HepG2 (cell line): Measurements from ENCODE around the gene GRIK2. TPM values are rescaled to one million over a fixed set of nuclear protein-coding genes. Genes with fewer than 3 reads are reported as not detected.

Experiments
- ATAC-seq: fragments of 200-7000 bp; cut with Tn5 transposase; 3 replicates; pipeline ENCODE4 v1.9.1; 2020; ENCODE audit warnings: mild to moderate bottlenecking, moderate library complexity
- BruUV-seq: library from RNA; stranded (reverse); fragments of 400-500 nt; replicated peaks from 2 replicates; lab custom pipeline; 2021; lab: Mats Ljungman, UMichigan
- CTCF ChIA-PET: fragments of 300-600 bp; formaldehyde crosslinking; extraction: SDS; loops from one replicate; lab custom pipeline; 2021; ENCODE audit warnings: low total read pairs, inconsistent platforms, low intra/inter-chr PET ratio; lab: Yijun Ruan, JAX
- POLR2A ChIA-PET: fragments of 350-600 bp; sonication (Branson Sonifier 250); formaldehyde crosslinking; loops from one replicate; lab custom pipeline; 2020; ENCODE audit warnings: antibody characterized with exemption, inconsistent platforms; lab: Yijun Ruan, JAX
- DNase-seq: peaks from one replicate; pipeline ENCODE4 v3.0.0-alpha.2; 2015; ENCODE audit warnings: low spot score
- FAIRE-seq: peaks from 3 replicates; lab custom pipeline; 2011; peaks lifted over from hg19 to GRCh38; lab: Jason Lieb, UNC
- H2AFZ ChIP-seq: one replicate; pipeline ENCODE4 v1.6.1; 2011; ENCODE audit warnings: low read length, inconsistent platforms
- H3K27ac ChIP-seq: fragments of 300-600 bp; 3 replicates; pipeline ENCODE4 v1.8.0; 2011; ENCODE audit warnings: mixed run types, mild to moderate bottlenecking, mixed read lengths, low read length, inconsistent platforms; ENCODE audit not compliant: insufficient read depth; ENCODE audit errors: extremely low read length
- H3K27me3 ChIP-seq, 2 experiments: fragments of 200-600 bp in 1 of 2; 2 replicates in 1 of 2; 3 replicates in 1 of 2; pipeline versions ENCODE4 v1.6.0 to v1.8.0; 2011; ENCODE audit warnings: low read length in 2 of 2, mild to moderate bottlenecking in 2 of 2, moderate library complexity in 2 of 2, inconsistent platforms in 1 of 2; ENCODE audit not compliant: insufficient read depth in 2 of 2, control insufficient read depth in 1 of 2
- H3K36me3 ChIP-seq, 2 experiments: fragments of 200-600 bp in 1 of 2; replicated peaks in 1 of 2; 2 replicates in 1 of 2; 3 replicates in 1 of 2; pipeline versions ENCODE4 v1.5.1 to v1.8.0; 2011; ENCODE audit warnings: low read length in 2 of 2, inconsistent platforms in 1 of 2; ENCODE audit not compliant: insufficient read depth in 2 of 2, control insufficient read depth in 1 of 2
- H3K4me1 ChIP-seq: 2 replicates; pipeline ENCODE4 v1.5.1; 2012; ENCODE audit warnings: low read length, inconsistent platforms; ENCODE audit not compliant: insufficient read depth
- H3K4me2 ChIP-seq: 2 replicates; pipeline ENCODE4 v1.6.0; 2011; ENCODE audit warnings: low read depth, low read length, inconsistent platforms
- H3K4me3 ChIP-seq, 3 experiments: fragments of 200-600 bp in 1 of 3; sonication (generic), shearing (Covaris generic) in 1 of 3; replicated peaks in 1 of 3; 2 replicates each; pipeline ENCODE4 v1.5.1; 2011 to 2016; ENCODE audit warnings: low read length in 3 of 3, inconsistent platforms in 2 of 3, low read depth in 2 of 3, mild to moderate bottlenecking in 2 of 3, control low read depth in 1 of 3, mixed read lengths in 1 of 3; ENCODE audit not compliant: insufficient read depth in 1 of 3
- H3K79me2 ChIP-seq: one replicate; pipeline ENCODE4 v1.6.1; 2011; ENCODE audit warnings: low read length, inconsistent platforms; ENCODE audit not compliant: insufficient read depth
- H3K9ac ChIP-seq: 2 replicates; pipeline ENCODE4 v1.6.0; 2011; ENCODE audit warnings: mild to moderate bottlenecking, low read depth, low read length, inconsistent platforms; ENCODE audit not compliant: insufficient read depth
- H3K9me3 ChIP-seq: 2 replicates; pipeline ENCODE4 v1.5.1; 2012; ENCODE audit warnings: mild to moderate bottlenecking, low read length
- H4K20me1 ChIP-seq: 2 replicates; pipeline ENCODE4 v1.6.0; 2011; ENCODE audit warnings: inconsistent platforms, mild to moderate bottlenecking, low read length, moderate library complexity; ENCODE audit not compliant: insufficient read depth
- IKZF4 ChIP-seq: sonication (generic); formaldehyde crosslinking; IDR thresholded peaks from 2 replicates; pipeline ENCODE4 v1.5.1; 2020; ENCODE audit warnings: borderline replicate concordance, mild to moderate bottlenecking, low read depth, missing genetic modification reagents; ENCODE audit errors: not compliant biosample characterization
- ONECUT2 ChIP-seq: sonication (generic); formaldehyde crosslinking; IDR thresholded peaks from 2 replicates; pipeline ENCODE4 v1.4.0; 2020; ENCODE audit warnings: missing genetic modification reagents
- RXRA ChIP-seq: sonication (generic); formaldehyde crosslinking; IDR thresholded peaks from 2 replicates; pipeline ENCODE4 v1.5.1; 2020; ENCODE audit warnings: missing genetic modification reagents
- ZBTB20 ChIP-seq: sonication (generic); formaldehyde crosslinking; IDR thresholded peaks from 2 replicates; pipeline ENCODE4 v1.8.1; 2023; ENCODE audit warnings: missing genetic modification reagents, low read depth, mild to moderate bottlenecking, borderline replicate concordance
- ZFP90 ChIP-seq: sonication (generic); formaldehyde crosslinking; IDR thresholded peaks from 2 replicates; pipeline ENCODE4 v1.8.0; 2022; ENCODE audit warnings: missing genetic modification reagents, mild to moderate bottlenecking, inconsistent platforms, borderline replicate concordance
- ZNF230 ChIP-seq: sonication (generic); formaldehyde crosslinking; IDR thresholded peaks from 2 replicates; pipeline ENCODE4 v1.4.0; 2020; ENCODE audit warnings: mild to moderate bottlenecking, missing genetic modification reagents
- ZNF234 ChIP-seq: sonication (generic); formaldehyde crosslinking; conservative IDR thresholded peaks from 2 replicates; pipeline ENCODE4 v1.5.1; 2020; ENCODE audit warnings: mild to moderate bottlenecking, missing genetic modification reagents
- ZNF34 ChIP-seq: sonication (generic); formaldehyde crosslinking; IDR thresholded peaks from 2 replicates; pipeline ENCODE4 v1.4.0; 2020; ENCODE audit warnings: mild to moderate bottlenecking, missing genetic modification reagents, borderline replicate concordance
- ZNF788 ChIP-seq: sonication (generic); formaldehyde crosslinking; IDR thresholded peaks from 2 replicates; pipeline ENCODE4 v1.5.0; 2020; ENCODE audit warnings: mild to moderate bottlenecking, missing genetic modification reagents, borderline replicate concordance
- ZNF879 ChIP-seq: sonication (generic); formaldehyde crosslinking; IDR thresholded peaks from 2 replicates; pipeline ENCODE4 v1.8.1; 2023; ENCODE audit warnings: missing genetic modification reagents
- WGBS: methylation state at CpG from one replicate; pipeline ENCODE4 v1.1.6; 2017; ENCODE audit warnings: low lambda C conversion rate; 5-methylcytosine and 5-hydroxymethylcytosine counted together
- in situ Hi-C: cut with HindIII; loops from 2 replicates; pipeline ENCODE4 v1.10.0; 2017; ENCODE audit warnings: low pct_unique_long_range_greater_than_20kb; ENCODE audit not compliant: extremely low pct_ligation_motif_present
- intact Hi-C: fragments of 100-400 bp; cut with micrococcal nuclease; formaldehyde crosslinking; loops from one replicate; pipeline ENCODE4 v1.10.0; 2022; ENCODE audit not compliant: unreplicated experiment
- polyA plus RNA-seq, 8 experiments: library from polyadenylated mRNA; depleted of rRNA in 3 of 8; stranded (reverse) in 7 of 8; unstranded in 1 of 8; fragments of >200 nt; fragmentation: Illumina TruSeq in 4 of 8; extraction: Trizol in 4 of 8; gene quantifications; 2 replicates each; pipeline versions ENCODE4 v1.2.1 to v1.2.3, GENCODE V29; 2011 to 2016; ENCODE audit warnings: low read depth in 4 of 8, missing spikeins in 1 of 8, mixed read lengths in 1 of 8; ENCODE audit not compliant: insufficient read depth in 1 of 8
- total RNA-seq, 5 experiments: library from RNA; depleted of rRNA; stranded (reverse); fragments of >200 nt; fragmentation: Illumina TruSeq; extraction: Trizol; gene quantifications; 2 replicates each; pipeline ENCODE4 v1.2.3, GENCODE V29; 2016; ENCODE audit warnings: low read depth in 1 of 5
- TF ChIP-seq, protein P1 (sequence below): sonication (generic); formaldehyde crosslinking; IDR thresholded peaks from 2 replicates; pipeline ENCODE4 v1.4.0; 2020; ENCODE audit warnings: missing genetic modification reagents, borderline replicate concordance
- TF ChIP-seq, protein P2 (sequence below): sonication (generic); formaldehyde crosslinking; IDR thresholded peaks from 2 replicates; pipeline ENCODE4 v1.4.0; 2020; ENCODE audit warnings: missing genetic modification reagents

The GRIK2 gene
- total and polyA plus RNA-seq, 2 of the 13 experiments (the other 11 are each of a cell fraction or from before 2014, with no cell fraction given) = not detected

DNA sequence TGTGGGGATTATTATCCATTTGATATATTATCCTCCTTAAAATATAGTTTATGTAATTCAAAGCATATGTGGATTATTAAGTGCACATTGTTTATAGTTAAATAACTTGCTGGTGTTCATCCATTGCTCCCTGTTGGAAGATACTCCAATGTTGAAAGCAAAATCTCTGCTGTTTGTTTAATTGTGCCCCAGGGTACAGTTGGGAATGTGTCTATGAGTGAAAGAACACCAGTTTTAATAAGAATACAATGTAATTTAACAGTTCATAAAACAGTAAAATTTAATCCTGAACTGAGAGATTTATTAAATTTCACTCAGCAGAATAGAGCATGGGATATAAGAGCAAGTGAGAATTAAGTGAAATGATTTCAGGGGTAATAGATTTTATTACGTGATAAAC lies 364.9 kb downstream of the GRIK2 start:
- H2AFZ ChIP-seq = no peak overlapping the region
- no peaks in the 10 kb centered on the region for H3K4me1 ChIP-seq
- H3K4me3 ChIP-seq = no peak overlapping the region
- no peak overlapping the region for H3K4me2 ChIP-seq
- no peaks in the 10 kb centered on the region for H4K20me1 ChIP-seq
- in situ Hi-C loops = no loop called here
- H3K27ac ChIP-seq = no peak overlapping the region
- H3K79me2 ChIP-seq = no peaks in the 10 kb centered on the region
- intact Hi-C loops = no loop called here
- H3K9ac ChIP-seq = no peak overlapping the region
- H3K36me3 ChIP-seq = no peaks in the 10 kb centered on the region
- H3K9me3 ChIP-seq = no peaks in the 10 kb centered on the region
- WGBS = 0% methylated on average over 1 of the region's 1 CpG
- ATAC-seq (no peak), FAIRE-seq (no peak), DNase-seq (no peak)
- TF ChIP-seq ZNF230 (CRISPR knock-in tag) = no peak
- TF ChIP-seq, protein P1, sequence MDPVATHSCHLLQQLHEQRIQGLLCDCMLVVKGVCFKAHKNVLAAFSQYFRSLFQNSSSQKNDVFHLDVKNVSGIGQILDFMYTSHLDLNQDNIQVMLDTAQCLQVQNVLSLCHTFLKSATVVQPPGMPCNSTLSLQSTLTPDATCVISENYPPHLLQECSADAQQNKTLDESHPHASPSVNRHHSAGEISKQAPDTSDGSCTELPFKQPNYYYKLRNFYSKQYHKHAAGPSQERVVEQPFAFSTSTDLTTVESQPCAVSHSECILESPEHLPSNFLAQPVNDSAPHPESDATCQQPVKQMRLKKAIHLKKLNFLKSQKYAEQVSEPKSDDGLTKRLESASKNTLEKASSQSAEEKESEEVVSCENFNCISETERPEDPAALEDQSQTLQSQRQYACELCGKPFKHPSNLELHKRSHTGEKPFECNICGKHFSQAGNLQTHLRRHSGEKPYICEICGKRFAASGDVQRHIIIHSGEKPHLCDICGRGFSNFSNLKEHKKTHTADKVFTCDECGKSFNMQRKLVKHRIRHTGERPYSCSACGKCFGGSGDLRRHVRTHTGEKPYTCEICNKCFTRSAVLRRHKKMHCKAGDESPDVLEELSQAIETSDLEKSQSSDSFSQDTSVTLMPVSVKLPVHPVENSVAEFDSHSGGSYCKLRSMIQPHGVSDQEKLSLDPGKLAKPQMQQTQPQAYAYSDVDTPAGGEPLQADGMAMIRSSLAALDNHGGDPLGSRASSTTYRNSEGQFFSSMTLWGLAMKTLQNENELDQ (CRISPR knock-in tag) = no peak
- no peak for TF ChIP-seq IKZF4 (CRISPR knock-in tag)
- no peak for TF ChIP-seq ZNF788 (CRISPR knock-in tag)
- TF ChIP-seq RXRA (CRISPR knock-in tag) = no peak
- no peak for TF ChIP-seq ZBTB20 (CRISPR knock-in tag)
- TF ChIP-seq ZFP90 (CRISPR knock-in tag) = no peak
- no peak for TF ChIP-seq ONECUT2 (CRISPR knock-in tag)
- TF ChIP-seq, protein P2, sequence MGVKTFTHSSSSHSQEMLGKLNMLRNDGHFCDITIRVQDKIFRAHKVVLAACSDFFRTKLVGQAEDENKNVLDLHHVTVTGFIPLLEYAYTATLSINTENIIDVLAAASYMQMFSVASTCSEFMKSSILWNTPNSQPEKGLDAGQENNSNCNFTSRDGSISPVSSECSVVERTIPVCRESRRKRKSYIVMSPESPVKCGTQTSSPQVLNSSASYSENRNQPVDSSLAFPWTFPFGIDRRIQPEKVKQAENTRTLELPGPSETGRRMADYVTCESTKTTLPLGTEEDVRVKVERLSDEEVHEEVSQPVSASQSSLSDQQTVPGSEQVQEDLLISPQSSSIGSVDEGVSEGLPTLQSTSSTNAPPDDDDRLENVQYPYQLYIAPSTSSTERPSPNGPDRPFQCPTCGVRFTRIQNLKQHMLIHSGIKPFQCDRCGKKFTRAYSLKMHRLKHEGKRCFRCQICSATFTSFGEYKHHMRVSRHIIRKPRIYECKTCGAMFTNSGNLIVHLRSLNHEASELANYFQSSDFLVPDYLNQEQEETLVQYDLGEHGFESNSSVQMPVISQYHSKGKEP = no peak
- no peak for TF ChIP-seq ZNF34 (CRISPR knock-in tag)
- TF ChIP-seq ZNF879 (CRISPR knock-in tag) = no peak
- TF ChIP-seq ZNF234 (CRISPR knock-in tag) = no peak
- CTCF ChIA-PET = no interaction called here
- POLR2A ChIA-PET = no interaction called here
- no peaks in the 10 kb centered on the region for H3K27me3 ChIP-seq
- BruUV-seq = no TSS peak
